Stimulated activated CD4-positive, alpha-beta T cell treated with anti-CD3 and anti-CD28 coated beads, TNF-alpha, amount 100 ng/mL, for 4 hours (primary cell): Measurements from ENCODE around the gene DGKH.

Source experiments
- DNase-seq, 3 experiments: peaks; one replicate each; pipeline ENCODE4 v3.0.0-alpha.2; 2020; ENCODE audit warnings: low read depth in 3 of 3

The DGKH gene

DNA sequence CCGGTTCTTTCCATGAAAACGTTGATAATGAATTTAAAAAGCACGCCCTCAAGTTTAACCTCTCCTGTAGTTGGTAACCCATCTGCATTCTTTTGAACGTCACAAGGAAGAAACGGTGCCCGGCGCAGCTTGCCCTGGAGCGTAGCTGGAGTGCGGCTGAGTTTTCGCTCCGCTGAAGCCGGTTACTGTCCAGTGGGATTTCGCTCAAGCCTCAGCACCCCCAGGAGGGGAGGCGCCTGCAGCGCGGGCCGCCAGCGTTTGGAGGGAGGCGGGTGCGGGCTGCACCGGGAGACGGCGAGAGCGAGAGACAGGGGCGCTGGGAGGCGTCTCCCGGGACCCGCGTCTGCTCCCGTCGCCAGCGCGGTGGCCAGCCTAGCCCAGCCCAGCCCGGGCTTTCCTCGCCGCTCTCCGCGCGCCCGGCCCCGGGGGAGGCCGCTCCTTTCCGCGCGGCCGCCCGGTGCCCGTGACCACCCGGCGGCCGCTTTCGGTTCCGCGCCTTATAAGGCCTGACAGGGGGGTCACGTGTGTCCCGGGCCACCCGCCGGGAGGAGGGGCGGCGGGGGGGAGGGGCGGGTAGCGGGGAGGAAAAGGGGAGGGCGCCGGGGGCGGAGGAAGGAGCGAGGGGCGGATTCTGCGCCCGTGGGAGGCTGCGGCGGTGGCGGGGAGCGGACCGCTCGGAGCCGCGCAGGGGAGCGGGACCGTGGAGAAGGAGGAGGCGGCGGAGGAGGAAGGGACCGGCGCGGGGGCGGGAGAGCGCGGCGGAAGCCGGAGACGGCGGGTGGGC, 8.3 kb upstream of the DGKH start:
- DNase-seq = peak; percentile 84 to 91 (median 90)

GRCh38 chr13:42040730-42041010, 7.8 kb upstream of the DGKH start:
- no peak for DNase-seq

GRCh38 chr13:42041011-42041683, 7.3 kb upstream of the DGKH start:
- no peak for DNase-seq

DNA sequence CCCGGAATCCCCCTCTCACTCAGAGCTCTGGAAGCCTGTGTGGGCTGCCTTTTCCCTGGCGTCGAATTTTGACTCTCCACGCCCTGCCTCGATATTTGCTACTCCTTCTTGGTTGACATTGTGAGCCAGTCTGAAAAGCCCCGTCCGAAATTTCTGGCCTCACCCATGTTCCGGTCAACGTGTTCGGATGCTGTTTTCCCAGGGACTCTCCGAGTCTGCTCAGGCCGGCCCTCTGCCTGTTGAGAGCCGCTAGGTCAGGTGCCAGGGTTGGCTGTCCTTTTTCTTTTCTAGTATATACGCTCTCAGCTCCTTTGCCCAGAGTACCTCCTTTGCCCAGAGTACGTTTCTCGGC, 6.8 kb upstream of the DGKH start:
- no peak for DNase-seq

DNA sequence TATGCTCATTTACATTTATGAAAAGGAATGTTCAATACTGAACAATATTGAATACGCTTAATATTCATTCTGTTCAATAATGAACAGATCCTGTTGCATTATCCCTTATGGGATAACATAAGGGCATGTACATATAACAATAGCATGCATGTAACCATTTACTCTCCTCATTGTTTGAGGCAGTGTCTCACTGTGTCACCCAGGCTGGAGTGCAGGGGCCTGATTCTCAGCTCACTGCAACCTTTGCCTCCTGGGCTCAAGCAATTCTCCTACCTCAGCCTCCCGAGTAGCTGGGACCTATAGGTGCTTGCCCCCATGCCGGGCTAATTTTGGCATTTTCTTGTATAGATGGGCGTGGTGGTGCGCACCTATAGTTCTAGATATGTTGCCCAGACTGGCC, 4.8 kb upstream of the DGKH start:
- DNase-seq = no peak

GRCh38 chr13:42046448-42046847, 2.0 kb upstream of the DGKH start:
- DNase-seq = no peak

DNA sequence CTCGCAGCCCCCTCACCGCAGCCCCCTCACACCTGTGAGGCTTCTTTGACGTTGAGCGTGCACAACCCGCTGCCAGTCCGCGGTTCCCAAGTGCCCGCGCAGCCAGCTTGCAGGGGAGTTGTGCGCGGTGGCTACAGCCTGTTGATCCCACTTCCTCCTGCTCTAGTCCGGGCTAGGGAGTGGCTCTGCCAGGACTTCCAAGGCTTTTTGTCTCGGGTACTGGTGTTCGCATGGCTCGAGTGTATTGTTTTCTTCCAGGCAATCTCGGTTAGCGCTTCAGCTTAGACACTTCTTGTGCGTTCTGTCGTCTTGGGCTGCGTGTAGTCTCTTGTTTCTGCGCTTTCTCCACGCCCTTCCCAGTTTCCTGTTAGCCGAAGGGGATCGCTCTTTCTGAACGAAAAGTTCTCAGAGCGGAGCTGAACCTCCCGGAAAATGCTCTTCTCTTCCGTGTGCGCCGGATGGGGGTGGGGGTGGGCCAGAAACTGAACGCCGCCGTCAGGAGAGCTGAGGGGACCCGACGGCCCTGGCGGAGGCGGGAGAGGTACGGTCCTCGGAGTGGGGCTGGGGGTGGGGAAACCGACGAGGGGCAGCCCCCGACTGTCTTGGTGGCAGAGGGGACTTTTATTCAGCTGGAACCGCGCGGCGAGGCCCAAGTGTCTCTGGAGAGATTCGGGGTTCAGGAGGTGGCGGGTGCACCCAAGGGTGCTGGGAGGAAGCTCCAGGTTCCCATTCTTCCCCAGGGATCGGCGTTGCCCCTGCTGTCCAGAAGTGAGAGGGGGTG, 697 bp upstream of the DGKH start:
- no peak for DNase-seq

DNA sequence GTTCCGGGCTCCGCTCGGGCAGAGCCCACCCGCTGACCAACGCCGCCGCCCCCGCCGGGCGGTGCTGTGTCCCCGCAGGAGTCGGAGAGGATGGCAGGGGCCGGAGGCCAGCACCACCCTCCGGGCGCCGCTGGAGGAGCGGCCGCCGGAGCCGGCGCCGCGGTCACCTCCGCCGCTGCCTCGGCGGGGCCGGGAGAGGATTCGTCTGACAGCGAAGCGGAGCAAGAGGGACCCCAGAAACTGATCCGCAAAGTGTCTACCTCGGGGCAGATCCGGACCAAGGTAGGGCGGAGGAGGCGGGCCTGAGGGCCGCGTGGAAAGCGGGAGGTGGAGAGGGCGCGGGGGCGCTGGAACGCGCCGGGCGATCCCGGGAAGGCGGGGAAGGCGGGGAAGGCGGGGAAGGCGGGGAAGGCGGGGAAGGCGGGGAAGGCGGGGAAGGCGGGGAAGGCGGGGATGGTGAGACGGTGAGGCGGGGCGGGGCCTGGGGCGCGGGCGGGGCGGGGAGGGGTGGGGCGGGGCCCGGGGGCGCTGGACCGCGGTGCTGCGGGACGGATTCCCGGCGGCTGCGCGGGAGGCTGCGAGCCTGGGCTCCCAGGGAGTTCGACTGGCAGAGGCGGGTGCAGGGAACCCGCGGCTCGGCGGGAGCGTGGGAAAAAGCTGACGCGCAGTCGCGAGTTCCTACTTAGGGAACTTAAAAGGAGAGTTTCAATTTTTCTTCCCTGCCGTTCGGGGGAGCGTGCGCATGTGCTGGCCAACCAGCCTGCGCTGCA, 421 bp downstream of the DGKH start:
- peak; percentile 40 to 52 (median 48) for DNase-seq

GRCh38 chr13:42049454-42049813, 986 bp downstream of the DGKH start:
- no peak for DNase-seq

DNA sequence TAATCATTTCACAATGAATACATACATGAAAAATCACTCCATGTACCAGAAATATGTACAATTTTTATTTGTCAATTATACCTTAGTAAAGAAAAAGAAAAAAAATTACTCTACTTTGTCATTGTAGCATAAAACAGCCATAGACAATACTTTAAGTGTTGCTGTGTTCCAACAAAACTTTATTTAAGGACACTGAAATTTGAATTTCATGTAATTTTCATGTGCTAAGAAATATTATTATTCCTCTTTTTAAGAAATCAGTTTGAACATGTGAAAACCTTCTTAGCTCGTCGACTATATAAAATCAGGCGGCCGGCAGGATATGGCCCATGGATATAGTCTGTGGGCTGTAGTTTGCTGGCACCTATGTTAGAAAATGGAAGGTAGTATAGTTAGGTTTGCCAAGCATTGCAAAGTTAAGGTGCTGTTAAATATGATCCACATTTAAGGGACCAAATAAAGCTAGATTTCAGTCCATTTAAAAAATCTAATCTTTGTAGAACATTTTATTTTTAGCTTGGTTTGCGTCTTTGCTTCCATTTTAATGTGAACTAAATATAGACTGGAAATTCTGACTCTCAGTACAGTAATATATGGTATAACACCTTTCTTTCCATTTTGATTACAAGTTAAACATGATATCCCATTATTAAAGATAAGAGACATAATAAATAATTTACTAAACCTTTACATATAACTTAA, 6.5 kb downstream of the DGKH start:
- DNase-seq = no peak

GRCh38 chr13:42055500-42056085, 7.1 kb downstream of the DGKH start:
- DNase-seq = no peak

DNA sequence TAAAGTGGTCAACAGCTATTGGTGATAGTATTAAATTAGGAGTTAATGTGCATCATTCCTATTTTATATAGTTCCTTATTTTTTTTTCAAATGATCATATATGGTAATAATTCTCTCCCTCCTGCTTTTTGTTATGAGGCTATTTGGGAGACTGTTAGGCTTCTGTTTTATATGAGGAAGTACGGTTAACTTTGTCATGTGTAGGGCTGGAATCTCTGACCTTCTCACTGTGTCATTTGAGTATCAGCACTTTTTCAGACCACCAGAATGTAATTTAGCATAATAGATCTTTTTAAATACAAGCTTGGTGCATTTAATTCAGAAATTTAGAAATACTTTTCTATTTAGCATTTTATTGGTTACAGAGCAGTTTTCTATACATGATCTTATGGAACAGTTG, 7.7 kb downstream of the DGKH start:
- no peak for DNase-seq

DNA sequence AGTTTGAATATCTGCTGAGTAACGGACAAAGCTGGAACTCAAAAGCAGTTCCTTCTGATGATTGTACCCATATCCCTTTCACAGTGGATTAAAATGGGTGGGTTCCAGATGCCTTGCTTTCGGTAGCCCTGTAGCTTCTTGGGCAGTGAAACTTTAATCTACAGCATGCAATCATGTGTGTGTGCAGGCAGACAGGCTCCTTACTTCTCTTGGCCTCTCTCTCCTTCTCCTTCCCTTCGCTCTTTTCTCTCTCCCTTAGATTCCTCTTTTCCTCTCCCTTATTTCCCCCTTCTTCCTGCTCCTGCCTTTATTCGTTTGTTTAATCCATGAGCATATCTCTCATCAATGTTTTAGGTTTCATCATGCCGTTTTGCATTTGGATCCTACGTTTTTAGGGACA, 8.1 kb downstream of the DGKH start:
- no peak for DNase-seq

GRCh38 chr13:42057918-42058530, 9.6 kb downstream of the DGKH start:
- DNase-seq = no peak

- DNase-seq = no peak
Measured at GRCh38 chr13:42061943-42062342, 13.5 kb downstream of the DGKH start.

DNA sequence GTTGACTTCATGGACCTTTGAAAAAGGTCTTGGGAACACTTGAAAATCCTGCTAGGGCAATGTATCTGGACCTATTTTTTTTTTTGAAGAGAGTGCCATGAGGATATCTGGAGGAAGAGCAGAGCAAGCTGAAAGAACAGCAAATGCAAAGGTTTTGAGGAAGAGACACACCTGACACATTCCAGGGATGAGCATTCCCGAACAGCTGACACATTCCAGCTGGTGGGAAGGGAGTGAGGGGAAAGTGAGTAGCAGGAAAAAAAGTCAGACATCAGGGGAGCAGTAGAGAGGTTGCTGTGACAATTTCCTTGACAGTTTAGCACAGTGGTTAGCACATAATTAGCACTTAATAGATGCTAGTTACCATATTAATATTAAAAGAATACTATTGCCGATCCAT, 14.7 kb downstream of the DGKH start:
- DNase-seq = no peak

GRCh38 chr13:42064259-42064658, 15.8 kb downstream of the DGKH start:
- DNase-seq = no peak

DNA sequence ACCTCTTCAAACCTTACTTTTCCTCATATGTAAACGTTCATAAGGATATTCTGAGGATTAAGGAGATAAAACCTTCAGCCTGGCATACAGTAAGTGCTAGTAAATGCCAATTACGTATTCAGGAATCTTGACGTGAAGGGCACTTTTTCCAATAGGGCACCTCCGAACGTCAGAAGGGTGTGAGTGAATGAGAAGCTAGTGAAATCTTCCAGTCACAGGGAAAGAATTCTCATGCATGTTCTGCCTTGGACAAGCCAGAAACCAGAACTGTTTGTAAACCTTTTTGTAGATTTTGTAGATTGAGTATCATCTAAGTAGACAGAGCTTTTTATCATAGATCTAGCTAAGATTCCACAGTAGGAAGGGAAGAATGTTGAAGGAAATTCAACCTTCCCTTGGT, 16.5 kb downstream of the DGKH start:
- no peak for DNase-seq

GRCh38 chr13:42065414-42065813, 17.0 kb downstream of the DGKH start:
- DNase-seq = no peak

DNA sequence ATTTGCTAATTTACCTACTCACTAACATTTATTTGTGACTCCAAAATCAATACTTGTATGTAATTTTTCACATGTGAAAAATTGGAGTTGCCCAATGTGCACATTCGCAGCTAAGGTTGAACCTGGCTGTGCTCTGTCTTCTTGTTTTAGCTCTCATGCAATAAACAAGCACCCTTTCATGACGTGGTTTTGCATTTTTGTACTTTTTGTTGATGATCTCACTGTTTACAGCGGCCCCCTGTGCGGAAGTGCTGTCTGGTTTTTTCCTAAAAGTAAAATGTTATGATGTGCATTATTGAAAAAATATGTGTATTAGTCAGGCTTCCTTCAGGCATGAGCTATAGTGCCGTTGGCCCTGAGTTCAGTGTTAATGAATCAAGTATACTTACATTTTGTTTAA, 18.1 kb downstream of the DGKH start:
- no peak for DNase-seq

GRCh38 chr13:42068886-42069285, 20.4 kb downstream of the DGKH start:
- no peak for DNase-seq
